Astrocyte (in vitro differentiated cells and primary cell): Measurements from ENCODE around the gene MRPL36. TPM values are rescaled to one million over a fixed set of nuclear protein-coding genes. Genes with fewer than 3 reads are reported as not detected.
A peak's percentile ranks its signal among the peaks of the same experiment; 100 is the strongest.

Source experiments
- DNase-seq: peaks from one replicate; pipeline ENCODE4 v3.0.0-alpha.2; 2010; ENCODE audit warnings: low read depth
- FAIRE-seq: peaks from 2 replicates; lab custom pipeline; 2011; peaks lifted over from hg19 to GRCh38; lab: Jason Lieb, UNC
- H2AFZ ChIP-seq: 2 replicates; pipeline ENCODE4 v1.6.0; 2012; ENCODE audit warnings: low read depth, low read length, inconsistent platforms
- H3K27ac ChIP-seq: 2 replicates; pipeline ENCODE4 v1.5.1; 2011; ENCODE audit warnings: low read depth, low read length, inconsistent platforms
- H3K27me3 ChIP-seq: 2 replicates; pipeline ENCODE4 v1.6.0; 2011; ENCODE audit warnings: low read length, inconsistent platforms; ENCODE audit not compliant: insufficient read depth
- H3K36me3 ChIP-seq: 2 replicates; pipeline ENCODE4 v1.5.1; 2011; ENCODE audit warnings: low read length, inconsistent platforms; ENCODE audit not compliant: insufficient read depth
- H3K4me1 ChIP-seq: 2 replicates; pipeline ENCODE4 v1.5.1; 2011; ENCODE audit warnings: low read length, inconsistent platforms; ENCODE audit not compliant: insufficient read depth
- H3K4me2 ChIP-seq: 2 replicates; pipeline ENCODE4 v1.6.0; 2012; ENCODE audit warnings: low read length, inconsistent platforms
- H3K4me3 ChIP-seq: 2 replicates; pipeline ENCODE4 v1.5.1; 2011; ENCODE audit warnings: low read depth, mild to moderate bottlenecking, low read length, inconsistent platforms; ENCODE audit not compliant: insufficient read depth
- H3K79me2 ChIP-seq: 2 replicates; pipeline ENCODE4 v1.6.0; 2012; ENCODE audit warnings: mild to moderate bottlenecking, low read length, inconsistent platforms; ENCODE audit not compliant: insufficient read depth
- H3K9ac ChIP-seq: 2 replicates; pipeline ENCODE4 v1.6.0; 2012; ENCODE audit warnings: mild to moderate bottlenecking, low read length, inconsistent platforms
- H3K9me3 ChIP-seq: 2 replicates; pipeline ENCODE4 v1.5.1; 2012; ENCODE audit warnings: low read depth, mild to moderate bottlenecking, low read length, inconsistent platforms; ENCODE audit not compliant: insufficient read depth
- H4K20me1 ChIP-seq: 2 replicates; pipeline ENCODE4 v1.6.0; 2012; ENCODE audit warnings: low read length, inconsistent platforms; ENCODE audit not compliant: insufficient read depth
- H3K27ac Mint-ChIP-seq: one replicate; pipeline ENCODE4 v1.8.0; 2021; ENCODE audit warnings: mild to moderate bottlenecking, mixed read lengths; ENCODE audit not compliant: unreplicated experiment
- H3K27me3 Mint-ChIP-seq: one replicate; pipeline ENCODE4 v1.8.0; 2021; ENCODE audit warnings: low read depth, mixed read lengths; ENCODE audit not compliant: unreplicated experiment
- H3K36me3 Mint-ChIP-seq: one replicate; pipeline ENCODE4 v1.8.0; 2021; ENCODE audit warnings: low read depth, mixed read lengths; ENCODE audit not compliant: unreplicated experiment
- H3K4me1 Mint-ChIP-seq: one replicate; pipeline ENCODE4 v1.8.0; 2021; ENCODE audit warnings: low read depth, mixed read lengths; ENCODE audit not compliant: unreplicated experiment
- H3K4me3 Mint-ChIP-seq: one replicate; pipeline ENCODE4 v1.8.0; 2021; ENCODE audit warnings: mild to moderate bottlenecking, moderate library complexity, mixed read lengths; ENCODE audit not compliant: unreplicated experiment
- H3K9me3 Mint-ChIP-seq: one replicate; pipeline ENCODE4 v1.8.0; 2021; ENCODE audit warnings: mild to moderate bottlenecking, mixed read lengths; ENCODE audit not compliant: unreplicated experiment
- CTCF ChIP-seq: IDR thresholded peaks from 2 replicates; pipeline ENCODE4 v1.5.1; 2011; ENCODE audit warnings: low read depth, mild to moderate bottlenecking, inconsistent platforms, low read length, moderate library complexity; ENCODE audit not compliant: insufficient read depth
- EZH2 ChIP-seq: IDR thresholded peaks from 2 replicates; pipeline ENCODE4 v1.6.1; 2012; ENCODE audit warnings: mild to moderate bottlenecking, low read length, inconsistent platforms; ENCODE audit not compliant: insufficient read depth
- total RNA-seq: library from RNA; stranded (reverse); gene quantifications from 2 replicates; pipeline ENCODE4 v1.2.1, GENCODE V29; 2021

The MRPL36 gene
- total RNA-seq, 1 donor from 2014 or later: 72.2 TPM

- H3K9ac ChIP-seq: no peak overlapping the region
- no peak for TF ChIP-seq CTCF
- no peaks in the 10 kb centered on the region for H3K4me1 ChIP-seq
- Mint-ChIP-seq H3K4me1 (peaks cover 13% of the 10 kb centered on the region), H3K27ac (peak overlapping the region; percentile 84), H3K27me3 (no peaks in the 10 kb centered on the region), H3K4me3 (no peak overlapping the region), H3K36me3 (peaks cover 58% of the 10 kb centered on the region), H3K9me3 (peaks cover 4% of the 10 kb centered on the region)
- H3K4me3 ChIP-seq: no peak overlapping the region
- no peak for FAIRE-seq
- H3K27ac ChIP-seq: no peak overlapping the region
- H4K20me1 ChIP-seq: peaks cover 22% of the 10 kb centered on the region
- H3K4me2 ChIP-seq: no peak overlapping the region
- H3K27me3 ChIP-seq: no peaks in the 10 kb centered on the region
- H3K36me3 ChIP-seq: peaks cover 32% of the 10 kb centered on the region
- no peak for DNase-seq
- H2AFZ ChIP-seq: no peak overlapping the region
- no peaks in the 10 kb centered on the region for H3K9me3 ChIP-seq
- H3K79me2 ChIP-seq: peaks cover 29% of the 10 kb centered on the region
Observed at GRCh38 chr5:1814183-1815020, 14.8 kb upstream of the MRPL36 start.

- Histone ChIP-seq H3K9me3 (no peaks in the 10 kb centered on the region), H3K27me3 (no peaks in the 10 kb centered on the region), H3K4me2 (no peak overlapping the region), H3K27ac (no peak overlapping the region), H3K9ac (no peak overlapping the region), H4K20me1 (peaks cover 15% of the 10 kb centered on the region), H3K4me1 (no peaks in the 10 kb centered on the region), H3K4me3 (no peak overlapping the region), H2AFZ (no peak overlapping the region), H3K79me2 (peaks cover 63% of the 10 kb centered on the region), H3K36me3 (peaks cover 33% of the 10 kb centered on the region)
- Mint-ChIP-seq H3K36me3 (peaks cover 64% of the 10 kb centered on the region), H3K9me3 (peaks cover 10% of the 10 kb centered on the region), H3K27me3 (no peaks in the 10 kb centered on the region), H3K4me1 (peaks cover 28% of the 10 kb centered on the region), H3K4me3 (no peak overlapping the region), H3K27ac (no peak overlapping the region)
- DNase-seq (no peak), FAIRE-seq (no peak)
- TF ChIP-seq CTCF (no peak), EZH2 (no peak)
Observed at GRCh38 chr5:1810581-1811101, 11.0 kb upstream of the MRPL36 start.
